Testis (tissue), 3 donors: Measurements from ENCODE around the gene ANKRD62. TPM values are rescaled to one million over a fixed set of nuclear protein-coding genes. Genes with fewer than 3 reads are reported as not detected.

ENCODE experiments used
- DNase-seq: peaks from one replicate; pipeline ENCODE4 v3.0.0-alpha.2; 2019
- H3K27ac ChIP-seq, 2 donors: fragments of 200-600 bp; sonication (generic); one replicate each; pipeline ENCODE4 v1.5.1; 2019
- H3K27me3 ChIP-seq: fragments of 200-600 bp; sonication (generic); one replicate; pipeline ENCODE4 v1.5.1; 2019
- H3K36me3 ChIP-seq: fragments of 200-600 bp; sonication (generic); one replicate; pipeline ENCODE4 v1.5.1; 2017; ENCODE audit warnings: low read depth; ENCODE audit errors: missing control alignments
- H3K4me1 ChIP-seq: fragments of 200-600 bp; sonication (generic); one replicate; pipeline ENCODE4 v1.5.1; 2019
- H3K4me3 ChIP-seq, 2 donors: fragments of 200-600 bp; sonication (generic); one replicate each; pipeline ENCODE4 v1.5.1; 2017 to 2019
- H3K9me3 ChIP-seq: fragments of 200-600 bp; sonication (generic); one replicate; pipeline ENCODE4 v1.5.1; 2017
- CTCF ChIP-seq, 3 experiments: fragments of 450-650 bp in 2 of 3; fragments of 200-600 bp in 1 of 3; sonication (generic) in 1 of 3; IDR thresholded peaks; one replicate each; pipeline ENCODE4 v1.5.1; 2016 to 2019; ENCODE audit warnings: antibody characterized with exemption in 3 of 3, mild to moderate bottlenecking in 2 of 3, moderate library complexity in 1 of 3
- POLR2A ChIP-seq: fragments of 450-650 bp; IDR thresholded peaks from one replicate; pipeline ENCODE4 v1.6.1; 2017; ENCODE audit warnings: antibody characterized with exemption, mild to moderate bottlenecking, moderate library complexity
- WGBS, 2 donors: methylation state at CpG; one replicate each; pipeline ENCODE4 v1.1.5; 2018; 5-methylcytosine and 5-hydroxymethylcytosine counted together
- intact Hi-C: fragments of 100-400 bp; cut with DNase I; formaldehyde crosslinking; loops from one replicate; pipeline ENCODE4 v1.15.1; 2023; ENCODE audit warnings: low total_unique reads
- polyA plus RNA-seq: library from polyadenylated mRNA; stranded (reverse); fragments of 350-450 nt; fragmentation: Illumina TruSeq; extraction: RNeasy Lipid Tissue Mini Kit (QIAGEN cat#74804); gene quantifications from one replicate; pipeline ENCODE4 v1.2.3, GENCODE V29; 2014; ENCODE audit warnings: low read depth, low replicate concordance; ENCODE audit not compliant: insufficient read depth
- total RNA-seq, 2 donors: library from RNA; depleted of rRNA; stranded (reverse); fragments of >200 nt; gene quantifications; one replicate each; pipeline ENCODE4 v1.2.3, GENCODE V29; 2016

ANKRD62 gene
- total and polyA plus RNA-seq, 3 donors from 2014 or later = 2.8 to 56.8 (median 25.5) TPM

GRCh38 chr18:12154361-12154760 is 60.7 kb downstream of the ANKRD62 start:
- WGBS, 2 donors = 87 to 88% methylated on average over 4 of the region's 4 CpGs
- no peaks in the 10 kb centered on the region for H3K27me3 ChIP-seq
- H3K27ac ChIP-seq = no peak overlapping the region
- intact Hi-C loops = no loop called here
- no peaks in the 10 kb centered on the region for H3K9me3 ChIP-seq
- H3K36me3 ChIP-seq = no peaks in the 10 kb centered on the region
- H3K4me1 ChIP-seq = no peaks in the 10 kb centered on the region
- no peak overlapping the region for H3K4me3 ChIP-seq
- TF ChIP-seq POLR2A (no peak), CTCF (IDR thresholded peaks at IDR 0.05) (no peak)
- DNase-seq = no peak

- H3K4me3 ChIP-seq = no peak overlapping the region
- no peak overlapping the region for H3K27ac ChIP-seq
- no peaks in the 10 kb centered on the region for H3K27me3 ChIP-seq
- H3K36me3 ChIP-seq = no peaks in the 10 kb centered on the region
- H3K9me3 ChIP-seq = no peaks in the 10 kb centered on the region
- 93 to 100% methylated on average over 3 of the region's 3 CpGs for WGBS, 2 donors
- TF ChIP-seq POLR2A = no peak
- TF ChIP-seq CTCF (IDR thresholded peaks at IDR 0.05) = no peak
- no peaks in the 10 kb centered on the region for H3K4me1 ChIP-seq
- intact Hi-C loops = no loop called here
- DNase-seq = no peak
Observed at GRCh38 chr18:12155996-12156395, 62.4 kb downstream of the ANKRD62 start.

DNA sequence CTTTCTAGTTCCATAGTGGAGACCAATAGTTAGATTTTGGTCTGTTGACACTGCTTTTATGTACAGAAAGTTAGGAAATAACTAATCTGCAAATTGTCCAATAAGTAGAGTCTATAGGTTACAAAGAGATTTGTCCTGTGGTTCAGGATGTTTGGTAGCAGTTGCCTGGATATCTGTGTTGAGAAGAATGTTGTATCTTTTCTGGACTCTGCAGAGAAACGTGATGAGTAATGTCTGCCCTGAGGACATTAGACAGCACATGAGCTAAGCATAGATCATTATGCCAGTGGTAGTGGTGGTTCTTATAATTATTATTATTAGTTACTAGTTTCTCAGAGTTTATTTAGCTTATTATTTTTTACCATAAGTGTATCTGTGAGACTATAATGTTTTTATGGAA is 65.8 kb downstream of the ANKRD62 start:
- Histone ChIP-seq H3K36me3 (no peaks in the 10 kb centered on the region), H3K27me3 (no peaks in the 10 kb centered on the region), H3K9me3 (no peaks in the 10 kb centered on the region), H3K27ac (no peak overlapping the region), H3K4me1 (no peaks in the 10 kb centered on the region), H3K4me3 (no peak overlapping the region)
- intact Hi-C loops = no loop called here
- WGBS, 2 donors = 42 to 46% methylated on average over 1 of the region's 1 CpG
- no peak for TF ChIP-seq CTCF (IDR thresholded peaks at IDR 0.05)
- TF ChIP-seq POLR2A = no peak
- no peak for DNase-seq

DNA sequence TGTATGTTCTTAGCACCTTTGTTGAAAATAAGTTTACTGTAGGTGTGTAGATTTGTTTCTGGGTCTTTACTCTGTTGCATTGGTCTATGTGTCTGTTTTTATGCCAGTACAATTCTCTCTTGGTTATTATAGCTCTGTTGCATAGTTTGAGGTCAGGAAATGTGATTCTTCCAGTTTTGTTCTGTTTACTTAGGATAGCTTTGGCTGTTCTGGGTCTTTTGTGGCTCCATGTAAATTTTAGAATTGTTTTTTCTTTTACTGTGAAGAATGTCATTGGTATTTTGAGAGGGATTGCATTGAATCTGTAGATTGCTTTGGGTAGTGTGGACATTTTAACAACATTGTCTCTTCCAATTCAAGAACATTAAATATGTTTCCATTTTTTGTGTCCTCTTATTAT is 69.1 kb downstream of the ANKRD62 start:
- intact Hi-C loops = no loop called here
- no peaks in the 10 kb centered on the region for H3K36me3 ChIP-seq
- no peak overlapping the region for H3K27ac ChIP-seq
- no peak for DNase-seq
- H3K9me3 ChIP-seq = no peaks in the 10 kb centered on the region
- no peak overlapping the region for H3K4me3 ChIP-seq
- no peaks in the 10 kb centered on the region for H3K27me3 ChIP-seq
- no peaks in the 10 kb centered on the region for H3K4me1 ChIP-seq
- TF ChIP-seq POLR2A (no peak), CTCF (IDR thresholded peaks at IDR 0.05) (no peak)

DNA sequence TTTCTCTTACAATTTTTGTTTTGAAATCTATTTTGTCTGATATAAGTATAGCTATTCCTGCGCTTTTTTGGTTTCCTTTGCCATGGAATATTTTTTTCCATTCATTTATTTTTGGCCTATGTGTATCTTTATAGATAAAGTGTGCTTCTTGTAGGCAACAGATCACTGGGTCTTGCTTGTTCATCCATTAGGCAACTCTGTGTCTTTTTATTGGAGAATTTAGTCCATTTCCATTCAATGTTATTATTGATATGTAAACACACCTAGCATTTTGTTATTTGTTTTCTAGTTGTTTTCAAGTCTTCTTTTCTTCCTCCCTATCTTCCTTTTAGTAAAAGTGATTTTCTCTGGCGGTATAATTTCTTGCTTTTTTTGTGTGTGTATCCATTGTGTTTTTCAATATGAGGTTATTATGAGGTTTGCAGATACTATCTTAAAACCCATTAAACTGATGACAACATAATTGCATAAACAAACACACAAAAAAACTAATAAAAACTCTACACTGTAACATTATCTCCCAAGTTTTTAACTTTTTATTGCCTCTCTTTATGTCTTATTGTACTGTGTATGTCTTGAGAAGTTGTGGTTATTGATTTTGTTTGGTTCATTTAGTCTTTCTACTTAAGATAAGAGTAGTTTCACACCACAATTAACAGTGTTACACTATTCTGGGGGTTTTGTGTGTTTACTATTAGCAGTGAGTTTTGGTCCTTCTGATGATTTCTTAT is 71.6 kb downstream of the ANKRD62 start:
- no peaks in the 10 kb centered on the region for H3K36me3 ChIP-seq
- H3K4me1 ChIP-seq = no peaks in the 10 kb centered on the region
- no peak overlapping the region for H3K4me3 ChIP-seq
- TF ChIP-seq POLR2A = no peak
- no peak for TF ChIP-seq CTCF (IDR thresholded peaks at IDR 0.05)
- H3K27me3 ChIP-seq = no peaks in the 10 kb centered on the region
- H3K27ac ChIP-seq = no peak overlapping the region
- H3K9me3 ChIP-seq = no peaks in the 10 kb centered on the region
- intact Hi-C loops = no loop called here
- WGBS, 2 donors = 89 to 97% methylated on average over 2 of the region's 2 CpGs
- DNase-seq = no peak
